Hepatocyte (in vitro differentiated cells): ENCODE data around the gene DEDD2.

Experiments
- EZH2phosphoT487 ChIP-seq: fragments of 200-600 bp; sonication (generic); IDR thresholded peaks from one replicate; pipeline ENCODE4 v1.6.1; 2018; ENCODE audit warnings: antibody characterized with exemption, mild to moderate bottlenecking, low read depth, moderate library complexity; ENCODE audit not compliant: unreplicated experiment, severe bottlenecking
- TF ChIP-seq, protein P1 (sequence below): fragments of 200-600 bp; sonication (generic); IDR thresholded peaks from 2 replicates; pipeline ENCODE4 v1.5.1; 2016; ENCODE audit warnings: antibody characterized with exemption, mild to moderate bottlenecking; ENCODE audit not compliant: poor library complexity

DNA sequence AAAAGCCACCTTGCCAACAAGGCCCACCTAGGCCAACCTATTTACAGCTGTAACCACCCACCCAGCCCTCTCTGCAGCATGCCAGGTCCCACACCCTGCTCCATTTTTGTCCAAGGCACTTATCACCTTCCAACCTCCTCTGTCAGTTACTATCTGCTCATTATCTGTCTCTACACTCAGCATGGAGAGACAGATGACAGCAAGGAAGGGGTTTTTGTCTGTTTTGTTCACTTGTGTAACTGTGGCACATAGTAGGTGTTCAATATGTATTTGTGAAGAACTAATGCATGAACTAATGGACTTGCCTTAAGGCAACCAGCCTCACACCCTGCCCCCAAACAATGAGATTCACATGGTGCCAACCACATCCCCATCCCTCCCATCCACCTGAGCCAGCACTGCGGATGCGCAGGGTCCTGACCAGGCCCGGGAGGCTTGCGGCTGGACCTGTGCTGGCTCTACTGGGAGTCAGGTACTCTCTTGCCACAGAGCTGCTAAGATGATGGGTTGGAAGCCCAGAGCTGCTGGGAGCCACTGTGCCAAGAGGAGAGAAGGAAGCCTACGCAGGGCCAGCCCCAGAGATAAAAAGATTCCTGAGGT is 17.3 kb downstream of the DEDD2 start:
- TF ChIP-seq, protein P1, sequence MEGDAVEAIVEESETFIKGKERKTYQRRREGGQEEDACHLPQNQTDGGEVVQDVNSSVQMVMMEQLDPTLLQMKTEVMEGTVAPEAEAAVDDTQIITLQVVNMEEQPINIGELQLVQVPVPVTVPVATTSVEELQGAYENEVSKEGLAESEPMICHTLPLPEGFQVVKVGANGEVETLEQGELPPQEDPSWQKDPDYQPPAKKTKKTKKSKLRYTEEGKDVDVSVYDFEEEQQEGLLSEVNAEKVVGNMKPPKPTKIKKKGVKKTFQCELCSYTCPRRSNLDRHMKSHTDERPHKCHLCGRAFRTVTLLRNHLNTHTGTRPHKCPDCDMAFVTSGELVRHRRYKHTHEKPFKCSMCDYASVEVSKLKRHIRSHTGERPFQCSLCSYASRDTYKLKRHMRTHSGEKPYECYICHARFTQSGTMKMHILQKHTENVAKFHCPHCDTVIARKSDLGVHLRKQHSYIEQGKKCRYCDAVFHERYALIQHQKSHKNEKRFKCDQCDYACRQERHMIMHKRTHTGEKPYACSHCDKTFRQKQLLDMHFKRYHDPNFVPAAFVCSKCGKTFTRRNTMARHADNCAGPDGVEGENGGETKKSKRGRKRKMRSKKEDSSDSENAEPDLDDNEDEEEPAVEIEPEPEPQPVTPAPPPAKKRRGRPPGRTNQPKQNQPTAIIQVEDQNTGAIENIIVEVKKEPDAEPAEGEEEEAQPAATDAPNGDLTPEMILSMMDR = no peak
- no peak for TF ChIP-seq EZH2phosphoT487
